ENCODE data around the gene KRTAP5-10.
"Not testable (repeated sequence)": the region's sequence is repeated elsewhere in the genome, so short reads cannot be mapped to it uniquely, and the experiment has no call there.

GRCh38 chr11:71606853-71607519, 41.6 kb downstream of the KRTAP5-10 start:
- TF ChIP-seq CTCF (IDR thresholded peaks at IDR 0.05); POLR2AphosphoS5 (IDR thresholded peaks at IDR 0.05; ENCODE audit: low read depth, low read length); REST (IDR thresholded peaks at IDR 0.05; ENCODE audit: low read depth, low read length); PBX3 (IDR thresholded peaks at IDR 0.05); SMC3 (IDR thresholded peaks at IDR 0.05; ENCODE audit: low read depth, low read length); MAX (IDR thresholded peaks at IDR 0.05; ENCODE audit: low read depth); EP300 (IDR thresholded peaks at IDR 0.05; ENCODE audit: borderline replicate concordance in 1 of 2, low read depth in 1 of 2, low read length in 1 of 2); FOXM1 (IDR thresholded peaks at IDR 0.05; ENCODE audit: low read depth); NFIC (IDR thresholded peaks at IDR 0.05; ENCODE audit: borderline replicate concordance); YY1 (IDR thresholded peaks at IDR 0.05; ENCODE audit: low read depth); SIN3A (IDR thresholded peaks at IDR 0.05; ENCODE audit: borderline replicate concordance, low read depth, low read length); EZH2phosphoT487 (IDR thresholded peaks at IDR 0.05; ENCODE audit: borderline replicate concordance, low read depth); IRF3 (IDR thresholded peaks at IDR 0.05; ENCODE audit: low read depth, low read length): not testable (repeated sequence)

All from SK-N-SH (cell line).